Measurements from ENCODE around the gene TBXA2R.

TBXA2R gene

DNA sequence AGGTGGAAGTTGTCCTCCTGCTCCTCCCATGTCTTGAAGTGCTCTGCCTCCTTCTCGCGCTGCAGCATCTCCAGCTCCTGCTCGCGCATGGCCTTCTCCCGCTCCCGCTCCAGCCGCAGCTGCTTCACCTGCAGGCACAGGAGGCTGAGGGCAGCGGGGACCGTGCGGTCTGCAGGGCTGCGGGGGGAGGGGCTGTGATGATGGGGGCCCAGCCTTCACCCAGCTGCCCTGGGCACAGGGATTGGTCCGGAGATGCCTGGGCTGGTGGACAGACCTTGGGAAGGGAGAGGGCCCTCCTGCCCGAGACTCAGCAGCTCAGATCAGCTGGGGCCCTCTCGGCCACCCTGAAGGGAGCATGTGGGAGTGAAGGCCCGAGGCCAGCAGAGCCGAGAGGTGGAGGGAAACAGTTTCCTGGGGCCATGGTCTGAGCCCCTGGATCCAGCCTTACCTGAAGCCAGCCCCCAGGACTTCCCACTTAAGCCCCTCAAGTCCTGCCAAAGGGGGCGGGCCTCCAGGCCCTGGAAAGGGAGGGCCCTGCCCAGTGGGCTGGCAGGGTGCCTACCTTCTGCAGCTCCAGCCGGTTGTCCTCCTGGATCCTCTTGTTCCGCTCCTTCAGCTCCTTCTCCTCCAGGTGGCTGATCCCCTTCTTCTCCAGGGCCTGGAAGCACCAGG lies 13.6 kb upstream of the TBXA2R start:
- no peak overlapping the region for H3K27ac ChIP-seq (ENCODE audit: low read depth, low read length)
- H3K9ac ChIP-seq (ENCODE audit: low read depth in 1 of 2, low read length in 2 of 2): no peak overlapping the region
- H3K4me1 ChIP-seq (ENCODE audit: control insufficient read depth in 1 of 2, insufficient read depth in 2 of 2, low read length in 2 of 2): peaks cover 6 to 7% of the 10 kb centered on the region in 2 donors
- no peak overlapping the region for H3K4me3 ChIP-seq (ENCODE audit: low read depth in 1 of 2, low read length in 2 of 2)
- no peaks in the 10 kb centered on the region for H3K27me3 ChIP-seq (ENCODE audit: control insufficient read depth in 1 of 2, insufficient read depth in 2 of 2, low read length in 2 of 2)
- H3K9me3 ChIP-seq (ENCODE audit: control insufficient read depth in 1 of 2, low read length in 2 of 2): no peaks in the 10 kb centered on the region
- H3K36me3 ChIP-seq (ENCODE audit: control insufficient read depth in 1 of 2, insufficient read depth in 2 of 2, low read length in 2 of 2): peaks cover 0 to 37% of the 10 kb centered on the region in 2 donors

DNA sequence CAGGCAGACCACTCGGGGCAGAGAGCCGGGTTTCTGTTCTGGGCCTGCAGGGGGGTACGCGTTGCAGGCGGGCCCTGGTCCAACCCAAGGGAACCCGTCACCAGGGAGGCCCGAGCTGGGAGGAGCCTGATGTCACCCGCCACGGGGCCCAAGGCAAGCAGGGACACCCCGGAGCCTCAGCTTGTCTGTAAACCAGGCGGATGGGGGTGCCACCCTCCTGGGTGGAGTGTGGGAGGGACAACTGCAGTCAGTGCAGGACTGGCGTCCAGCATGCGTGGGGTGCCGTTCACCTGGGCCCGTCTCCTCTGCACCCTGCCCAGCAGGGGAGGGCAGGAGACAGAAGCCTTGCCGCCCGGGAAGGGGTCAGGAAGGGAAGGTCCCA lies 12.9 kb upstream of the TBXA2R start:
- Histone ChIP-seq H3K4me1 (ENCODE audit: control insufficient read depth in 1 of 2, insufficient read depth in 2 of 2, low read length in 2 of 2) (peaks cover 0 to 1% of the 10 kb centered on the region in 2 donors), H3K27me3 (ENCODE audit: control insufficient read depth in 1 of 2, insufficient read depth in 2 of 2, low read length in 2 of 2) (no peaks in the 10 kb centered on the region), H3K36me3 (ENCODE audit: control insufficient read depth in 1 of 2, insufficient read depth in 2 of 2, low read length in 2 of 2) (peaks cover 0 to 39% of the 10 kb centered on the region in 2 donors), H3K4me3 (ENCODE audit: low read depth in 1 of 2, low read length in 2 of 2) (no peak overlapping the region), H3K27ac (ENCODE audit: low read depth, low read length) (no peak overlapping the region), H3K9me3 (ENCODE audit: control insufficient read depth in 1 of 2, low read length in 2 of 2) (no peaks in the 10 kb centered on the region), H3K9ac (ENCODE audit: low read depth in 1 of 2, low read length in 2 of 2) (no peak overlapping the region)

DNA sequence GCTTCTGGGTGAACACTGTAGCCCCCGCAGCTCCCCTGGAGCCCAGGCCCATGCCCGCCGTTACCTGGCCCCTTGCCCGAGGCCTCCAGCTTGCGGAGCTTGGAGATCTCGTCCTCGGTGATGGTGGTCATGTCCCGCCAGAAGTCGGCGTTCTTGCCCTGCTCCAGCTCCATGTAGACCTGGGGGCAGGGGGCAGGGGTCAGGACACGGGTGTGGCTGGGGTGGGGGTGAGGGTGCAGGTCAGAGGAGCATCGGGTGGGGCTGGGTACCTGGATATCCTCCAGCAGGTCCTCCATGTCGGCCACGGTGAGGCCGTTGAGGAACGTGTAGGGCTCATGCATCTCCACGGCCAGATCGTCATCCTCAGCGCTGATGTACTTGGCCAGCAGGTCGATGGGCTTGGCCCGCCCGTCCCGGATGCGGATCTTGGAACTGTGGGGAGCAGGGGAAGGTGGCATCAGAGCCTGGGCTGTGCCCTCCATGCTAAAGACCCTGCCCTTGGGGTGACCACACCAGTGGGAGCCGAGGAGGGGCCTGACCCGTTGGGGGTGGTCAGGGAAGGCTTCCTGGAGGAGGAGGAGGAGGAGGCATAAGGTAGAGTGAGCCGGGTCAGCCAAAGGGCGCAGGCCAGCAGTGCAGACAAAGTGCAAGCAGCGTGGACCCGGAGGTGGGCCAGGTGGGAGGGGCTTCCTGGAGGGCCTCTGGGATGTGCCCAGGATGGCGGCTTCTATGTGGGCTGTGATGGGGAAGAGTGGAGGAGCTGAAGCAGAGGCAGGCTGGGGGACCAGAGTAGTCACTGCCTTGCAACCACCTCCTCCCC lies 12.3 kb upstream of the TBXA2R start:
- H3K27ac ChIP-seq (ENCODE audit: low read depth, low read length): no peak overlapping the region

DNA sequence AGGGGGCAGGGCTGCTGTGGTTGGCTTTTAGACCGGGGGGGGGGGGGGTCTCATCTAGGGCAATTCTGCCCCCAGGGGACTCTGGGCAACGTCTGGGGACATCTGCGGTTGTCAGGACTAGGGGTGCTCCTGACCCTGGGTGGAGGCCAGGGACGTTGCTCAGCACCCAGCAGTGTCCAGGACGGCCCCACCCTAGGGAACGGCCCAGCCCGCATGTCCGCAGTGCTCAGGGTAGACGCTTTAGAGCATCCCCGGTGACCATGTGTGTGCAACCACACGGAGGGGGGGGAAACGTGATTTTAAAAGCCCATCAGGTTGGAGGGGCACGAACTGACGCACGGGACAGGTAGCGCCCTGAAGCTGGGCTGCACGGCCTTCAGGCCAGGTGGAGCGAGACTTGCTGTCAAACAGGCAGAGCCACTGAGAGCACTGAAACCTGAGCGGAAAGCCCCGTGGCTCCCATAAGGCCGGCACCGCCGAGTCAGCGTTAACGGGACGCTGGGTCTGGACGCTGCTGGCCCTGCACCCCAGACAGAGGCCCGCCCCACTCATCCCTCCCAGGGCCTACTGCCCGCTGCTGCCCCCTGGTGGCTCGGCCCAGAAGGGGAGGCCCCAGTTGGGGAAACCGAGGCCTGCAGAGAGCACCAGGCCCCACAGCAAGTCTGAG lies 11.6 kb upstream of the TBXA2R start:
- H3K9me3 ChIP-seq (ENCODE audit: control insufficient read depth in 1 of 2, low read length in 2 of 2): no peaks in the 10 kb centered on the region
- no peaks in the 10 kb centered on the region for H3K27me3 ChIP-seq (ENCODE audit: control insufficient read depth in 1 of 2, insufficient read depth in 2 of 2, low read length in 2 of 2)
- no peak overlapping the region for H3K27ac ChIP-seq (ENCODE audit: low read depth, low read length)
- peaks cover 0 to 40% of the 10 kb centered on the region in 2 donors for H3K36me3 ChIP-seq (ENCODE audit: control insufficient read depth in 1 of 2, insufficient read depth in 2 of 2, low read length in 2 of 2)
- H3K4me3 ChIP-seq (ENCODE audit: low read depth in 1 of 2, low read length in 2 of 2): peak overlapping the region in 1 of 2 donors; percentile 11
- H3K4me1 ChIP-seq (ENCODE audit: control insufficient read depth in 1 of 2, insufficient read depth in 2 of 2, low read length in 2 of 2): peaks cover 0 to 3% of the 10 kb centered on the region in 2 donors
- no peak overlapping the region for H3K9ac ChIP-seq (ENCODE audit: low read depth in 1 of 2, low read length in 2 of 2)

More for the DNA sequence above, 12.3 kb upstream of the TBXA2R start:
- Histone ChIP-seq H3K9ac (ENCODE audit: low read depth in 1 of 2, low read length in 2 of 2) (no peak overlapping the region), H3K36me3 (ENCODE audit: control insufficient read depth in 1 of 2, insufficient read depth in 2 of 2, low read length in 2 of 2) (peaks cover 0 to 39% of the 10 kb centered on the region in 2 donors), H3K4me3 (ENCODE audit: low read depth in 1 of 2, low read length in 2 of 2) (no peak overlapping the region), H3K9me3 (ENCODE audit: control insufficient read depth in 1 of 2, low read length in 2 of 2) (no peaks in the 10 kb centered on the region), H3K4me1 (ENCODE audit: control insufficient read depth in 1 of 2, insufficient read depth in 2 of 2, low read length in 2 of 2) (no peaks in the 10 kb centered on the region), H3K27me3 (ENCODE audit: control insufficient read depth in 1 of 2, insufficient read depth in 2 of 2, low read length in 2 of 2) (no peaks in the 10 kb centered on the region)

DNA sequence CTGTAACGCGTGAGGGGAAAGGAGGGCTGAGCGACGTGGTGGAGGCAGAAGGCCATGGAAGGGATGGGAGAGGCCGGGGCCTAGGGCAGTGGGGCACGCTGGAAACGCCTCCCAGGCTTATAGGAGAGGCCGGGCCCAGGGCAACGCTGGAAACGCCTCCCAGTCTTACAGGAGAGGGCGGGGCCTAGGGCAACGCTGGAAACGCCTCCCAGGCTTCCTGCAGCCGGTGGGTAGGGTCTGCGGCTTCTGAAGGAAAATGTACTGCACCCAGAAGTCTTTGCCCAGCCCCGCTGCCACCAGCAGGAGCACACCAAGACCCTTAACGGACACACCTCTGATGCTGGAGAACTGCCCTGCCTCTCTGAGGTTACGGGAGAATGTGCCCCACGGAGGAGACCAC lies 10.8 kb upstream of the TBXA2R start:
- H3K4me3 ChIP-seq (ENCODE audit: low read depth in 1 of 2, low read length in 2 of 2): no peak overlapping the region
- peaks cover 0 to 3% of the 10 kb centered on the region in 2 donors for H3K4me1 ChIP-seq (ENCODE audit: control insufficient read depth in 1 of 2, insufficient read depth in 2 of 2, low read length in 2 of 2)
- H3K36me3 ChIP-seq (ENCODE audit: control insufficient read depth in 1 of 2, insufficient read depth in 2 of 2, low read length in 2 of 2): peaks cover 0 to 39% of the 10 kb centered on the region in 2 donors
- H3K27me3 ChIP-seq (ENCODE audit: control insufficient read depth in 1 of 2, insufficient read depth in 2 of 2, low read length in 2 of 2): no peaks in the 10 kb centered on the region
- no peaks in the 10 kb centered on the region for H3K9me3 ChIP-seq (ENCODE audit: control insufficient read depth in 1 of 2, low read length in 2 of 2)
- H3K9ac ChIP-seq (ENCODE audit: low read depth in 1 of 2, low read length in 2 of 2): no peak overlapping the region
- H3K27ac ChIP-seq (ENCODE audit: low read depth, low read length): no peak overlapping the region

DNA sequence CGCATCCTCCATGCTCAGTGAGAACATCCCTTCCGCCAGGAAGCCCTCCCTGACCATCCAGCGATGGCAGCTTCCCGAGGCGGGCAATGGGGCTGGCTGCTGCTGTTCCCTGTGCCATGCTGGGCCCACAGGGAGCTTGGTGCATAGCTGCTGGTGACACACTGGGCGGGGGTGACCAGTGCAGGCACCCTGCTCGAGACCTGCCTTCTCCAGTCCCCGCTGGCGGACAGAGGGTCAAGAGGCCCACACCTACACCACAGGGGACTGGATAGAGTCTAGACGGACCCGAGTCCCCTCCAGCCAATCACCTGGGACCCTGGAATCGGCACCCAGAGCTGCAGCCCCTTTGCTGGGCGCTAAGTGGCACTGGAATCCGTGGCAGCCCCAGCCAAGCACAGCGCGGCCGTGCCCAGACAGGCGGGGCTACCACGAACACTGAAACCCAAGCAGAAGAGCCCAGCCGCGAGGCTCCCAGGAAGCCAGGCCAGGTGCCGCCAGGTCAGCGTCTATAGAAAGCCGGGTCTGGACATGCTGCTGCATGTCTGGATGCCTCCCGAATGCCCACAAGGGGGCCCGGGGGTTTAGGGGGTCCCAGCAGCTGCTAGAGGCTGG lies 9.0 kb upstream of the TBXA2R start:
- Histone ChIP-seq H3K36me3 (ENCODE audit: control insufficient read depth in 1 of 2, insufficient read depth in 2 of 2, low read length in 2 of 2) (peaks cover 0 to 42% of the 10 kb centered on the region in 2 donors), H3K27ac (ENCODE audit: low read depth, low read length) (no peak overlapping the region), H3K9ac (ENCODE audit: low read depth in 1 of 2, low read length in 2 of 2) (no peak overlapping the region), H3K9me3 (ENCODE audit: control insufficient read depth in 1 of 2, low read length in 2 of 2) (no peaks in the 10 kb centered on the region), H3K4me1 (ENCODE audit: control insufficient read depth in 1 of 2, insufficient read depth in 2 of 2, low read length in 2 of 2) (peaks cover 0 to 3% of the 10 kb centered on the region in 2 donors), H3K4me3 (ENCODE audit: low read depth in 1 of 2, low read length in 2 of 2) (no peak overlapping the region), H3K27me3 (ENCODE audit: control insufficient read depth in 1 of 2, insufficient read depth in 2 of 2, low read length in 2 of 2) (no peaks in the 10 kb centered on the region)

DNA sequence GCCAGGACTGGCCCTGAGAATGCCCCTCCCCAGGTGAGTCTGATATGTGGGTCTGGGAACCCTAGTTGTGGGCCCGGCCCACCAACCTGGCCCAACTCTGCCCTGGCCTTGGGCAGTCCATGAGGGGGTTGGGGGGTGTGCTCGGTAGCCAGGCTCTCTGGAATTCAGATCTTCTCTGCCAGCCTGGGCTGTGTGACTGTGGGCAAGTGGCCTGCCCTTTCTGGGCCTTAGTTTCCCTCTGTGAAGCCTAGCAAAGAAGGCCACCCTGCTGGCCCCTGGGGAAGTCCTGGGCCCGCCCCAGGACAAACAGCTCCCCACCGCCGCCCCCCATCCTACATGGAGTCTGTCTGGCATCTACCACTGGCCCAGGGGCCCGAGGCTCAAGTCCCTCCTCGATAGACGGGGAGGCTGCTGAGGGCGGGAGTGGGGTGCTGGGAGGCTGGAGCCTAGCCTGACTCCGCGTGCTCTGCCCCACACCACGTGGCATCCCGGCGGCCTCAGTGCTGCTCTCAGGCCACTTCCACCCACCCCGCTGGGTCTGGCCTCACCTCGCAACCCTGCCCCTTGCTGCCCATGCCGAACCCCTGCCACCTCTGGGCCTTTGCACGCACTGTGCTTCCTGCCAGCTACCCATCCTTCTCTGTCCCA lies 8.3 kb upstream of the TBXA2R start:
- H3K4me3 ChIP-seq (ENCODE audit: low read depth in 1 of 2, low read length in 2 of 2): no peak overlapping the region
- no peak overlapping the region for H3K27ac ChIP-seq (ENCODE audit: low read depth, low read length)
- H3K27me3 ChIP-seq (ENCODE audit: control insufficient read depth in 1 of 2, insufficient read depth in 2 of 2, low read length in 2 of 2): no peaks in the 10 kb centered on the region
- peaks cover 0 to 38% of the 10 kb centered on the region in 2 donors for H3K36me3 ChIP-seq (ENCODE audit: control insufficient read depth in 1 of 2, insufficient read depth in 2 of 2, low read length in 2 of 2)
- no peak overlapping the region for H3K9ac ChIP-seq (ENCODE audit: low read depth in 1 of 2, low read length in 2 of 2)
- H3K9me3 ChIP-seq (ENCODE audit: control insufficient read depth in 1 of 2, low read length in 2 of 2): no peaks in the 10 kb centered on the region
- H3K4me1 ChIP-seq (ENCODE audit: control insufficient read depth in 1 of 2, insufficient read depth in 2 of 2, low read length in 2 of 2): peaks cover 0 to 3% of the 10 kb centered on the region in 2 donors

DNA sequence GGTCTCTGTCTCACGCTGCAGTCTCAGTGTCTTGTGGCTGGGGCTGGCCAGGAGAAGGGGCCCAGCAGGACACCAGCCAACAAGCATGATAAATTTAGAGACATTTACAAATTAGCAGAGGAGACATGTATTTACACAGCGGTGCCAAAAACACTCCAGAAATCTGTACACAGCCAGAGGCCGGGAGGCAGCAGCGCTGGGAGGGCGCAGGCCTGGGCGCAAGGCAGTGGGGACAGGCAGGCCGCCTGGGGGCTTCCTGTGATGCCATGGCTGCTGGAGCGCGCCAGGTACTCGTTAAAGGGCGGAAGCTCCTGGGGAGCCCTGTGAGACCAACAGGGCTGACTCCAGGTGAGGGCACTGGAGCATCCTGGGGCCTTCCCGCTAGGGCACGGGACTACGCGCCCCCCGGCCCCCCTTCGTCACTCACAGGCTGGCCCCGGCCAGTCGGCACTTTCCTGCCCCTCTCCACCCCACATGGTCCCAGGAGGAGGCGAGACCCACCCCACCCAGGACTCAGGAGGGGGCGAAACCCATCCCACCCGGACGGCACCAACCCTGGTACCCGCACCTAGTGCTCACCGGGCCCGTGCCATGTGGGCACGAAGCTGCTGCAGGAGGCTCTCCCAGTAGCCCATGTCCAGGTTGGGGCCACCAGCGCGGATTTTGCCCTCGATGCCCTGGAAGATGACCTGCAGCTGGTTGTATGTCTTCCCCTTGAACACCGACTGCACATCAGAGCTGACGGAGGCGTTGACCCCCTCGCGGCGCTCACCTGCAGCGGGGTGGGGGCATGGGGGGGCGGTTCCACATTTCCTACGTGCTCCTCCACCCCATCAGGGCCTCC lies 7.4 kb upstream of the TBXA2R start:
- peaks cover 0 to 33% of the 10 kb centered on the region in 2 donors for H3K36me3 ChIP-seq (ENCODE audit: control insufficient read depth in 1 of 2, insufficient read depth in 2 of 2, low read length in 2 of 2)
- H3K9ac ChIP-seq (ENCODE audit: low read depth in 1 of 2, low read length in 2 of 2): no peak overlapping the region
- no peak overlapping the region for H3K27ac ChIP-seq (ENCODE audit: low read depth, low read length)
- no peaks in the 10 kb centered on the region for H3K27me3 ChIP-seq (ENCODE audit: control insufficient read depth in 1 of 2, insufficient read depth in 2 of 2, low read length in 2 of 2)
- peaks cover 0 to 3% of the 10 kb centered on the region in 2 donors for H3K4me1 ChIP-seq (ENCODE audit: control insufficient read depth in 1 of 2, insufficient read depth in 2 of 2, low read length in 2 of 2)
- H3K4me3 ChIP-seq (ENCODE audit: low read depth in 1 of 2, low read length in 2 of 2): no peak overlapping the region
- no peaks in the 10 kb centered on the region for H3K9me3 ChIP-seq (ENCODE audit: control insufficient read depth in 1 of 2, low read length in 2 of 2)
